ENCODE measurements around the gene RHOB. TPM values are rescaled to one million over a fixed set of nuclear protein-coding genes. Genes with fewer than 3 reads are reported as not detected.

The RHOB gene
- total RNA-seq, 4 donors from 2014 or later, result 809 to 1,532 (median 1,203) TPM

DNA sequence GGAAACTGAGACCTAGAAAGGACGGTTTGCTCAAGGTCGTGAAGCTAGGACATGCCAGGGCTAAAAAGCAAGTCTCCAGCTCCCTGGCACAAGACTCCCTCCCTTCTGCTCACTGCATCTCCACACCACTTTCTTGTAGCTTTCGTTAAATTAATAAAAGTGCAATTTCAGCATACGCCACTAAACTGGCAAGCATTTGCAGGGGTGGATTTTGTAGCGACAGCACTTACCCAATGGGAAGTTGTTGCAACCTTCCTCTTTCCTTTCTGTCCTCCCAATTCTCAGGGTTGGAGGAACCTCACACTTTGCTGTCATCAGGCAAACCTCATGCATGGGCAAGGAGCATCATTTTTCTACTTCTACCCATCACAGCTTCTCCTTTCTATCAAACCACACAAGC is 7.4 kb upstream of the RHOB start:
- Histone ChIP-seq H3K27me3 (no peaks in the 10 kb centered on the region), H3K4me3 (no peak overlapping the region), H3K4me1 (peaks cover 15 to 33% (median 29%) of the 10 kb centered on the region in 4 donors), H3K9me3 (no peaks in the 10 kb centered on the region), H3K36me3 (no peaks in the 10 kb centered on the region), H3K27ac (replicated peaks in 1 of 4) (peak overlapping the region; percentile 64 to 73 (median 70))
- WGBS, result 85% methylated on average over 5 of the region's 5 CpGs
- TF ChIP-seq, protein P1, sequence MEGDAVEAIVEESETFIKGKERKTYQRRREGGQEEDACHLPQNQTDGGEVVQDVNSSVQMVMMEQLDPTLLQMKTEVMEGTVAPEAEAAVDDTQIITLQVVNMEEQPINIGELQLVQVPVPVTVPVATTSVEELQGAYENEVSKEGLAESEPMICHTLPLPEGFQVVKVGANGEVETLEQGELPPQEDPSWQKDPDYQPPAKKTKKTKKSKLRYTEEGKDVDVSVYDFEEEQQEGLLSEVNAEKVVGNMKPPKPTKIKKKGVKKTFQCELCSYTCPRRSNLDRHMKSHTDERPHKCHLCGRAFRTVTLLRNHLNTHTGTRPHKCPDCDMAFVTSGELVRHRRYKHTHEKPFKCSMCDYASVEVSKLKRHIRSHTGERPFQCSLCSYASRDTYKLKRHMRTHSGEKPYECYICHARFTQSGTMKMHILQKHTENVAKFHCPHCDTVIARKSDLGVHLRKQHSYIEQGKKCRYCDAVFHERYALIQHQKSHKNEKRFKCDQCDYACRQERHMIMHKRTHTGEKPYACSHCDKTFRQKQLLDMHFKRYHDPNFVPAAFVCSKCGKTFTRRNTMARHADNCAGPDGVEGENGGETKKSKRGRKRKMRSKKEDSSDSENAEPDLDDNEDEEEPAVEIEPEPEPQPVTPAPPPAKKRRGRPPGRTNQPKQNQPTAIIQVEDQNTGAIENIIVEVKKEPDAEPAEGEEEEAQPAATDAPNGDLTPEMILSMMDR (IDR thresholded peaks at IDR 0.05), result no peak
- peak in 1 of 2 donors; percentile 58 for TF ChIP-seq POLR2AphosphoS5 (IDR thresholded peaks at IDR 0.05)
- intact Hi-C loops (cut with DNase I), result no loop called here
- DNase-seq (ENCODE audit: extremely low spot score), result no peak

DNA sequence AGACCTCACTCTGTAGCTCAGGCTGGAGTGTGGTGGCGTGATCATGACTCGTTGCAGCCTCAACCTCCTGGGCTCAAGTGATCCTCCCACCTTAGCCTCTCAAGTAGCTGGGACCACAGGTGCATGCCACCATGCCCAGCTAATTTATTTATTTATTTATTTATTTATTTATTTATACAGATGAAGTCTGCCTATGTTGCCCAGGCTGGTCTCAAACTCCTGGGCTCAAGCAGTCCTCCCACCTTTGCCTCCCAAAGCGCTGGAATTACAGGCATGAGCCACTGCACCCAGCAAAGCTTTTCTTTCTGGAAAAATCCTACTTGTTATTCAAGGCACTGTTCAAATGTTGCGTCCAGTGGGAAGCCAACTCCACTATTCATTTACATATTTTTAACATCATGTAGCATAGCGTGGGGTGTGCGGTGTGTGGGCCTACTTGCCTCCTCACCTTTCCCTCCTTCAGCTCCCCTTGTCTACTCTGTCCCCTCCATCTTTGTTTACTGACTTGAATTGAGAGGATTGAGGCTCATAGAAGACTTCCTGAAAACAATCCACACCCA is 6.8 kb upstream of the RHOB start:
- intact Hi-C loops (cut with DNase I), result no loop called here

GRCh38 chr2:20443276-20443920 is 3.5 kb upstream of the RHOB start:
- intact Hi-C loops (cut with DNase I), result no loop called here
- peak overlapping the region; percentile 94 to 100 (median 98) for H3K27ac ChIP-seq (replicated peaks in 1 of 4)
- H3K9me3 ChIP-seq, result no peaks in the 10 kb centered on the region
- H3K4me3 ChIP-seq, result peak overlapping the region in 3 of 4 donors; percentile 6 to 99 (median 24)
- no peak for DNase-seq (ENCODE audit: extremely low spot score)
- TF ChIP-seq EP300 (IDR thresholded peaks at IDR 0.05) (no peak), POLR2AphosphoS5 (IDR thresholded peaks at IDR 0.05) (peak in 1 of 2 donors; percentile 40)
- TF ChIP-seq, protein P1 (IDR thresholded peaks at IDR 0.05), result peak; percentile 46 to 58 (median 56)
- no peaks in the 10 kb centered on the region for H3K27me3 ChIP-seq
- peaks cover 16 to 42% (median 40%) of the 10 kb centered on the region in 4 donors for H3K4me1 ChIP-seq
- peaks cover 9 to 13% (median 12%) of the 10 kb centered on the region in 4 donors for H3K36me3 ChIP-seq
- WGBS, result 52% methylated on average over 6 of the region's 6 CpGs

More for the DNA sequence above, 6.8 kb upstream of the RHOB start:
- 92% methylated on average over 6 of the region's 6 CpGs for WGBS
- Histone ChIP-seq H3K27ac (replicated peaks in 1 of 4) (peak overlapping the region in 3 of 4 donors; percentile 19 to 54 (median 35)), H3K4me3 (no peak overlapping the region), H3K36me3 (no peaks in the 10 kb centered on the region), H3K9me3 (no peaks in the 10 kb centered on the region), H3K27me3 (no peaks in the 10 kb centered on the region), H3K4me1 (peaks cover 17 to 39% (median 35%) of the 10 kb centered on the region in 4 donors)
- no peak for DNase-seq (ENCODE audit: extremely low spot score)
- TF ChIP-seq POLR2A (IDR thresholded peaks at IDR 0.05; ENCODE audit: low read depth) (no peak), EP300 (IDR thresholded peaks at IDR 0.05) (no peak), POLR2AphosphoS5 (IDR thresholded peaks at IDR 0.05) (no peak)
- TF ChIP-seq, protein P1 (IDR thresholded peaks at IDR 0.05), result no peak

- WGBS, result 19% methylated on average over 12 of the region's 12 CpGs
- intact Hi-C loops (cut with DNase I), result loop anchor here (2.0 kb wide), 1 partner anchor 192 kb away; no protein-coding TSS in a partner anchor
- Histone ChIP-seq H3K27me3 (no peaks in the 10 kb centered on the region), H3K4me1 (peaks cover 9 to 33% (median 30%) of the 10 kb centered on the region in 4 donors), H3K9me3 (no peaks in the 10 kb centered on the region), H3K27ac (replicated peaks in 1 of 4) (peak overlapping the region; percentile 94 to 100 (median 98)), H3K36me3 (peaks cover 15 to 22% (median 18%) of the 10 kb centered on the region in 4 donors), H3K4me3 (peak overlapping the region; percentile 73 to 99 (median 78))
- TF ChIP-seq POLR2AphosphoS5 (IDR thresholded peaks at IDR 0.05), result peak in 1 of 2 donors; percentile 72
- no peak for TF ChIP-seq POLR2A (IDR thresholded peaks at IDR 0.05; ENCODE audit: low read depth)
- DNase-seq (ENCODE audit: extremely low spot score), result no peak
Measured at GRCh38 chr2:20444101-20444992, 2.5 kb upstream of the RHOB start.
